Middle frontal gyrus (tissue), 1 donor: Measurements from ENCODE around the gene DMRTC2.

Experiments used
- DNase-seq: peaks from one replicate; pipeline ENCODE4 v3.0.0-alpha.2; 2015; ENCODE audit warnings: low spot score; ENCODE audit errors: extremely low spot score

DMRTC2 gene

DNA sequence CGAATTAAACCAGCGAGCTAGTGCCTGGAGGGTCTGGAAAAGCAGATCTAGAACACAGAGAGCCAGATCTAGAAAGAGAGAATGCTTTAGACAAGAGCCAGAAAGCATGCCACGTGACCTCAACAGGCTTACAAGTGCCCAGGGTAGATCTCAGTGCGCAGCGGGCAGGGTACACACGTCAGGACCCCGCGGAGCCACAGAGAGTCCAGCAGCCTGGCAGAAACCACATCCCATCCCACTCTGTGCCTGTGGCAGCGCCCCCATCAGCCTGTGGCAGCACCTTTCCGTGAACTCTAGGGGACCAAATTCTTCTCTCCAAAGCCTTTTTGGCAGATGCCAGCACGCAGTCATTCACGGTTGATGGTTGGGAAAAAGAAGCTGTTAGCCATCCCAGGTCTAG is 44.1 kb downstream of the DMRTC2 start:
- DNase-seq = no peak

DNA sequence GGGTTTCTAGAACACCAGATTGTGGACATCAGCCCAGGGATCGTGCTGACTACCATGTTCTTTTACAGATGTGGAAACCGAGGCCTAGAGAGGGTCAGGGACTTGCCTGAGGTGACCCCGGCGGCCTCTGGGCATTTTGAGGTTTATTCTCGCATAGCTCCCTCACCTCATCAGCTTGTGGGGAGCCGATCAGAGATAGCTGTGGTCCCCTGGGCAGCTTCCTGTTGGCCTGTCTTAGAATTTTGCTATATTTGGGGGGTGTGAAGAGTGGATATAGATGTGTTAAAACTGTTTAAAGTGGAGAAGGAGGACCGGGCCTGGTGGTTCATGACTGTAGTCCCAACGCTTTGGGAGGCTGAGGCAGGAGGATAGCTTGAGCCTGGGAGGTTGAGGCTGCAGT is 45.1 kb downstream of the DMRTC2 start:
- DNase-seq = no peak

DNA sequence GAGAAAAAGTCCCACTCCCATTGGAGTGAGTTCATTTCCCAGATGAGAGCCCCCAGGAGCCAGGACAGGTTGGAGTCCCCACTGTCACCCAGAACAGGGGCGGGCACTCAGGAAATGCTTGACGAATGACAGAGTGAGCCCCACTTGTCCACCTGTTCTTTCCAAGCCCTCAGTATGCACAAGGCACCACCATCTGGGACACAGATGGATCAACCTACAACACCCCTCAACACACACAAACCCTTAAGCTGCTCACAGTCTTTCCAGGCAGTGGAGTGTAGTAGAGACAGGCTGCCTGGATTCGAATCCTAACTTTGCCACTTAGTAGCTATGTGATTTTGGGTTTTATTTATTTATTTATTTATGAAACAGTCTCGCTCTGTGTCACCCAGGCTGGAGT is 46.1 kb downstream of the DMRTC2 start:
- DNase-seq = no peak

DNA sequence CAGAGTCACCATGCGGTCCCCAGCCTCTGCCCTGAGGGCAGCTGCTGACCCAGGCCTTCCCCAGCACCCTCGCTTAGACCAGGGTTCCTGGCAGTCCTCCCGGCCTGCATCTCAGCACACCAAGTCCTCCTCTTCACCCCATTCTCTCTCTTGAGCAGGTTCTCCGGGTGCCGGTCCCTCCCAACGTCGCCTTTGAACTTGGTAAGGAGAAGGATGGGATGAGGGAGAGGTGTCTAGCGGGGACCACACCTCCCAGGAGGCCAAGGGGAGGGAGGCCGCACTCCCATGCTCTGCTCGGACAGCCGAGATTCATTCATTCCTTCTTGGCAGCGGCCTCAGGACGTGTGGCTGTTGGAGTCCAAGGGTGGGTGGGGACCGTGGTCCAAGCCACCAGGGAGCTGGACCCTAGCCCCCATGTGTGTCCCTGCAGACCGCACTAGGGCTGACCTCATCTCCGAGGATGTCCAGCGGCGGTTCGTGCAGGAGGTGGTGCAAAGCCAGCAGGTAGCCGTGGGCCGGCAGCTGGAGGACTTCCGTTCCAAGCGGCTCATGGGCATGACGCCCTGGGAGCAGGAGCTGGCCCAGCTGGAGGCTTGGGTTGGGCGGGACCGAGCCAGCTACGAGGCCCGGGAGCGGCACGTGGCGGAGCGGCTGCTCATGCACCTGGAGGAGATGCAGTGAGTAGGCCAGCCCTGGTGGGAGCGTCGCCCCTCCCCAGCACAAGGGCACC is 47.5 kb downstream of the DMRTC2 start:
- DNase-seq = no peak

DNA sequence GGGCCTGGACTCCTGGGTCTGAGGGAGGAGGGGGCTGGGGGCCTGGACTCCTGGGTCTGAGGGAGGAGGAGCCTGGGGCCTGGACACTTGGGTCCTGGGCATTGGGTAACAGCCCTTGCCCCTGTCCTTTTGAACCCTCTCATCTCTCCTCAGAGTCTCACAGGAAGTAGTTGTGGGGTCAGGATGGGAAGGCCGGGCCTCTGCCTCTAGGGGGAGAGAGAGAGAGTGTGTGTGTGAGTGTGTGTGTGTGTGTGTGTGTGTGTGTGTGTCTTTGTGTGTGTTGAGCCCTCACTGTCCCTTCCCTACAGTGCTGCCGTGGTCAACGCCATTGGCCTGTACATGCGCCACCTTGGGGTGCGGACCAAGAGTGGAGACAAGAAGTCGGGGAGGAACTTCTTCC is 49.1 kb downstream of the DMRTC2 start:
- DNase-seq = no peak

DNA sequence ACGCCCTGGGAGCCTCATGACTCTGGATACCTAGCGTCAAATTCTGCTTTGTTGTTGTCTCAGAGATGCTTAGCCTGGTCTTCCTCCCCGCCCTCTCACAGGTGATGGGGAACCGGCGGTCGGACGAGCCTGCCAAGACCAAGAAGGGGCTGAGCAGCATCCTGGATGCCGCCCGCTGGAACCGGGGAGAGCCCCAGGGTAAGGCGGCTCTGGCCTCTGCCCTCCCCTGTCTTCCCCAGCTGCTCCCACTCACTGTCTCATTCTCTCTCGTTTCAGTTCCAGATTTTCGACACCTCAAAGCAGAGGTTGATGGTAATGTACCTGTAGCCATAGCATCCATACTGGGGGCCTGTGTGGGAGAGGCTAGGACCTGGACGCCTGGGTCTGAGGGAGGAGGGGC is 49.5 kb downstream of the DMRTC2 start:
- DNase-seq = no peak

DNA sequence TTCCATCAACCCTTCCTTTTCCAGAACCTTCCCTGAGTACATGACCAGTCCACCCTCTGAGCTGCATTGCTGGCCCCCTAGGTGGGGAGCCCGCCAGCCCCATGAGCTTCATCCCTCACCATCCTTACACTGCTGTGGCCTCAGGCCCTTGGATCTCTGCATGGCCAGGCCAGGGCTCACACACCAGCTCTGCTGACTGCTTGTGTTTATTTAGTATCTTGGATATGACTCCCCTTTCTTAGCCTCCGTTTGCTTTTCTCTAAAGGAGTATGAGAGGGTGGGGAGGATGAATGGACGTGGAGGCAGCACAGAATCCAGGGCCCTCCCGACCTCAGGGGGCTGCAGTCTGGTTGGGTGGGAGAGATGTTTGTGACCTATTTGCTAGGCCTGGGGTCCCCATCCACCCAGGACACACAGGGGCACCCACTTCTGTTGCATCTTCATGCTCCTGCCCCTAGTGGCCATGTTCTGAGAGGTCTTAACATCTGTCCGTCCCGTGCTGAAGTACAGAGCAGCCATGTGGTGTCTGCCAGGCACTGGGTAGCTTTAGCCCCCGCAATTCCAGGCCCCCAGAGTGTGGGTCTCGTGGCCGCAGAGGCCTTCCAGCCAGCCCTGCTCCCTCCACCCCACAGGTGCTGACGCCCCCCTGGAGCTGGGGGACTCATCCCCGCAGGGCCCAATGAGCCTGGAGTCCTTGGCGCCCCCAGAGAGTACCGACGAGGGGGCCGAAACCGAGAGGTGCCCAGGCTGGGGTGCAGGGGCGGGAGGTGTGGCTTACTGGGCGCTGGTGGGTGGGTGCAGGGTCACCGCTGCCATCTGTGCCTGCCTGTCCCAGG is 51.1 kb downstream of the DMRTC2 start:
- DNase-seq = no peak

DNA sequence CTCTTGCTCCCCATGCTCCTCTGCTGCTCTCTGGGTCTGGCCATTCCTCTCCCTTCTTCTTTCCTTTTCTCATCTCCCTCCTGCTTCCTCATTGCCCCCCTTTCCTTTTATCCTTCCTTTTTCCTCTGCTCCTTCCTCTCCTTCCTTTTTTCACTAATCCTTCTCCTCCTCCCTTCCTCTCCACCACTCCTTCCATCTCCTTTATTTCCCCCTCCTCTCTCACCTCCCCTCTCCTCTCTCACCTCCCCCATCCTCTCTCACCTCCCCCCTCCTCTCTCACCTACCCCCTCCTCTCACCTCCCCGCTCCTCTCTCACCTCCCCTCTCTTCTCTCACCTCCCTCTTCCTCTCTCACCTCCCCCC is 51.7 kb downstream of the DMRTC2 start:
- DNase-seq = no peak

DNA sequence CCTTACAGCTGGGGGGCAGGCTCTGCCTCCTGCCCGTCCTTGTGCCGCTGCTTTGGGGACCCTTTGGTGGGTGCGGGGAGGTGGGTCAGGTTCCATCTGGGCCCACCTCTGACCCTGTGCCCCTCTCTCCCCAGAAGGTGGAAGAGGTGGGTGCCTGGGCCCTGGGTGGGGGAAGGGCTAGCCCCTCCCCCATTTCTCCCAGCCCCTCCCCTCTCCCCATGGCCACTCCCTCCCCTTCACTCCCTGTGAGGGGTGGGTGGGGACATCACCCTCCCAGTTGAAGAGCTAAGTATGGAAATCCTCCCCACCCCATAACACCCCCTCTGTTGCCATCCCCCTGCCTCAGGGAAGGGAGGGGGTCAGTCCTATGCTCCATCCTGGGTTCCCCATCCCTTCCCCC is 52.3 kb downstream of the DMRTC2 start:
- no peak for DNase-seq

DNA sequence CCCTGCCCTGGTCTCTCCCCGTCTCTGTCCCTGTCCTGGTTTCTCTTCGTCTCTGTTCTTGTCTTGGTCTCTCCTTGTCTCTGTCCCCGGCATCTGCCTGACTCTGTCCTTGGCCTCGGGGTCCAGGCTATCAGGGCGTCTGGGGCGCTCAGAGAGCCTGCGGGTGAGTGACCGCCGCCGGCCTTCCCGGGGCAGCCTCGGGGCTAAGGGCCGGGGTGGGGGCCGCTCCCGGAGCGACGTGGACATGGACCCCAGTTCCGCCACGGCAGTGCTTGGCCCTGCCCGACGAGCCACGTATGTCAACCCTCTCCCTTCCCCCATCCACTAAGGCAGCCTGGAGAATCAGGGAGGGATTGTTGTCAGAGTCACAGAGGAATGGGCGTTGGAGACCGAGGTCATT is 53.0 kb downstream of the DMRTC2 start:
- DNase-seq = no peak

DNA sequence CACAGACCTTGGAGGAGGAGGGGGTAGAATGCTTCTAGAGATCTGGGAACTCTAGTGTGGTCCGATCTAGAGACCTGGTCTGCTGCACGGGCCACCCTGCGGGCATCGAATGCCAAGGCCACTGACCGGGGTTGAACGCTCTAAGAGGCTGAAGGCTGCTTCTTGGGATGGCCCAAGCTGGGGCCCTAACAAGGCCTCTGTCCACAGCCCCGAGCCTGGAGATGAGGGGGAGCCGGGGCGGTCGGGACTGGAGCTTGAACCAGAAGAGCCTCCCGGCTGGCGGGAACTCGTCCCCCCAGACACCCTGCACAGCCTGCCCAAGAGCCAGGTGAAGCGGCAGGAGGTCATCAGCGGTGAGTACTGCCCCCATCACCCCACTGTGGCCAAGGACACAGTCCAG is 53.4 kb downstream of the DMRTC2 start:
- no peak for DNase-seq
